Psoas muscle (tissue), 8 donors: ENCODE measurements around the gene TAF13. TPM values are rescaled to one million over a fixed set of nuclear protein-coding genes. Genes with fewer than 3 reads are reported as not detected.
A peak's percentile ranks its signal among the peaks of the same experiment; 100 is the strongest.

Source experiments
- ATAC-seq, 4 donors: fragments of 200-7000 bp; cut with Tn5 transposase; one replicate each; pipeline ENCODE4 v1.9.1; 2020; ENCODE audit warnings: moderate library complexity in 3 of 4, mild to moderate bottlenecking in 2 of 4
- DNase-seq, 2 donors: peaks; one replicate each; pipeline ENCODE4 v3.0.0-alpha.2; 2020
- H3K27ac ChIP-seq: fragments of 200-600 bp; one replicate; pipeline ENCODE4 v1.8.0; 2022
- H3K27me3 ChIP-seq, 3 donors: fragments of 200-600 bp in 1 of 3; one replicate each; pipeline versions ENCODE4 v1.6.1 to v1.8.0; 2013 to 2022; ENCODE audit warnings: low read length in 2 of 3, mild to moderate bottlenecking in 2 of 3, moderate library complexity in 1 of 3; ENCODE audit not compliant: insufficient read depth in 3 of 3
- H3K36me3 ChIP-seq, 2 donors: fragments of 200-600 bp in 1 of 2; one replicate each; pipeline versions ENCODE4 v1.6.1 to v1.8.0; 2013 to 2022; ENCODE audit warnings: low read depth in 1 of 2, mild to moderate bottlenecking in 1 of 2, moderate library complexity in 1 of 2; ENCODE audit not compliant: insufficient read depth in 1 of 2
- H3K4me1 ChIP-seq: fragments of 200-600 bp; one replicate; pipeline ENCODE4 v1.8.0; 2022
- H3K4me3 ChIP-seq: fragments of 200-600 bp; one replicate; pipeline ENCODE4 v1.8.0; 2022; ENCODE audit warnings: mild to moderate bottlenecking
- H3K9me3 ChIP-seq: fragments of 200-600 bp; one replicate; pipeline ENCODE4 v1.8.0; 2022
- CTCF ChIP-seq: fragments of 200-600 bp; IDR thresholded peaks from one replicate; pipeline ENCODE4 v1.8.0; 2022; ENCODE audit warnings: antibody characterized with exemption
- WGBS, 3 donors: extraction: QIAGEN DNeasy Blood & Tissue Kit; methylation state at CpG; one replicate each; pipeline versions ENCODE4 v1.1.6 to v1.1.7; 2013; 5-methylcytosine and 5-hydroxymethylcytosine counted together
- intact Hi-C, 2 donors: fragments of 100-400 bp; cut with DNase I; formaldehyde crosslinking; loops; one replicate each; pipeline versions ENCODE4 v1.11.0 to v1.14.2; 2022
- polyA plus RNA-seq, 3 donors: library from polyadenylated mRNA; stranded (reverse); fragments of 200-250 nt; gene quantifications; one replicate each; pipeline ENCODE4 v1.2.3, GENCODE V29; 2013
- total RNA-seq, 4 donors: library from RNA; stranded (reverse); fragmentation: NEBNext Ultra II Directional in 2 of 4; extraction: Animal tissue kit (Norgen Biotek cat#: 25700) in 2 of 4; gene quantifications; one replicate each; pipeline versions ENCODE4 v1.2.1 to v1.2.4, GENCODE V29; 2021 to 2023
- donor health status: healthy with polysubstance abuse.
- donor health status: DM: no; HTN: no; CAD: no; lungs with moderate emphysema.
- donor health status: Bipolar disorder and iron deficiency.
- donor health status: healthy.
- donor health status: DM: yes; HTN: yes; CAD: no.
- donor health status: DM: no; HTN: no; CAD: no.
- donor health status: DM: no; HTN: no; CAD: no.
- donor health status: DM: yes; HTN: yes; CAD: no.

The TAF13 gene
- total and polyA plus RNA-seq, 7 donors: 61.5 to 228 (median 77.0) TPM

- WGBS, 3 donors: 2 to 3% (median 2%) methylated on average over 13 of the region's 13 CpGs
- DNase-seq (no peak), ATAC-seq (peak; percentile 49 to 75 (median 62))
- intact Hi-C loops: loop anchor here (5.0 kb wide), 1 partner anchor 49 kb away; the partner anchor contains the start of gene WDR47 (in 2 of the 2)
- no peaks in the 10 kb centered on the region for H3K27me3 ChIP-seq
- no peak for TF ChIP-seq CTCF
- H3K9me3 ChIP-seq: no peaks in the 10 kb centered on the region
- peak overlapping the region; percentile 99 for H3K27ac ChIP-seq
- H3K36me3 ChIP-seq: peaks cover 6 to 38% of the 10 kb centered on the region in 2 donors
- H3K4me3 ChIP-seq: peak overlapping the region; percentile 92
- H3K4me1 ChIP-seq: peaks cover 39% of the 10 kb centered on the region
Measured at GRCh38 chr1:109091078-109091838, 15.5 kb upstream of the TAF13 start.

GRCh38 chr1:109090196-109091077 lies 14.6 kb upstream of the TAF13 start, which contains the start of gene TMEM167B:
Gene TMEM167B, plus strand, starts transcription at chr1:109090764. Its CDS starts 109 bp downstream, at chr1:109090873.
- H3K27me3 ChIP-seq: no peaks in the 10 kb centered on the region
- peak within 1 kb of the TSS; percentile 92 for H3K4me3 ChIP-seq
- H3K9me3 ChIP-seq: no peaks in the 10 kb centered on the region
- H3K36me3 ChIP-seq: peaks cover 6 to 29% of the 10 kb centered on the region in 2 donors
- 2 to 5% (median 4%) methylated on average over 59 to 67 of the region's 67 CpGs for WGBS, 3 donors
- H3K27ac ChIP-seq: peak within 1 kb of the TSS; percentile 99
- peaks cover 32% of the 10 kb centered on the region for H3K4me1 ChIP-seq
- no peak for TF ChIP-seq CTCF
- DNase-seq (peak; percentile 92 to 94), ATAC-seq (peak; percentile 94 to 95 (median 94))
- intact Hi-C loops: loop anchor here (5.0 kb wide), 1 partner anchor 48 kb away; the partner anchor contains the start of gene WDR47 (in 2 of the 2)

- WGBS, 3 donors: 45 to 61% (median 57%) methylated on average over 31 of the region's 31 CpGs
- peaks cover 22% of the 10 kb centered on the region for H3K4me1 ChIP-seq
- no peaks in the 10 kb centered on the region for H3K9me3 ChIP-seq
- no peaks in the 10 kb centered on the region for H3K27me3 ChIP-seq
- peak; percentile 50 for TF ChIP-seq CTCF
- H3K27ac ChIP-seq: peak overlapping the region; percentile 99
- H3K36me3 ChIP-seq: peaks cover 3 to 19% of the 10 kb centered on the region in 2 donors
- peak; percentile 51 to 80 for DNase-seq
- intact Hi-C loops: loop anchor here (5.0 kb wide), 1 partner anchor 47 kb away; the partner anchor contains the start of gene WDR47 (in 2 of the 2)
- ATAC-seq: peak; percentile 62 to 72 (median 70)
- peak overlapping the region; percentile 92 for H3K4me3 ChIP-seq
Measured at GRCh38 chr1:109089242-109090015, 13.6 kb upstream of the TAF13 start.
